Testis (tissue), 2 donors: ENCODE results near the gene LIMD2.

ENCODE experiments used
- POLR2A ChIP-seq: fragments of 450-650 bp; IDR thresholded peaks from one replicate; pipeline ENCODE4 v1.6.1; 2017; ENCODE audit warnings: antibody characterized with exemption, mild to moderate bottlenecking, moderate library complexity
- TF ChIP-seq, protein P1 (sequence below), 3 experiments: fragments of 450-650 bp in 2 of 3; fragments of 200-600 bp in 1 of 3; sonication (generic) in 1 of 3; IDR thresholded peaks; one replicate each; pipeline ENCODE4 v1.5.1; 2016 to 2019; ENCODE audit warnings: antibody characterized with exemption in 3 of 3, mild to moderate bottlenecking in 2 of 3, moderate library complexity in 1 of 3

DNA sequence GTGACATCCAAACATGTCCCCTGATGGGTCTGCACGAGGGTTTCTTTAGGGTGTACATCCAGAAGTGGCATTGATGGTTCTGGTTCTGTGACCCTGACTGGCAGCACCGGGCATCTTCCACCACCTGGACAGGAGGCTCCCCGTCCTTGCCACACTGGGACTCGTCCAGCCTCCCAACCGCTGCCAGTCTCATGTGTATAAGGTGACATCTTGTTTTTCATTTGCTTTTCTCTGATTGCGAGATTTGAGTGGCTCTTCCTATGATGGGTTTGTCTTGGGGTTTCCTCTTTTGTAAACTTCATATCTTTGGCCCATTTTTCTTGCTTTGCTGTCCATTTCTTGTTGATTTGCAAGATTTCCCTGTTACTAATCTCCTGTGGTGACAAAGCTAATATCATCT is 9.2 kb upstream of the LIMD2 start:
- no peak for TF ChIP-seq POLR2A
- TF ChIP-seq, protein P1, sequence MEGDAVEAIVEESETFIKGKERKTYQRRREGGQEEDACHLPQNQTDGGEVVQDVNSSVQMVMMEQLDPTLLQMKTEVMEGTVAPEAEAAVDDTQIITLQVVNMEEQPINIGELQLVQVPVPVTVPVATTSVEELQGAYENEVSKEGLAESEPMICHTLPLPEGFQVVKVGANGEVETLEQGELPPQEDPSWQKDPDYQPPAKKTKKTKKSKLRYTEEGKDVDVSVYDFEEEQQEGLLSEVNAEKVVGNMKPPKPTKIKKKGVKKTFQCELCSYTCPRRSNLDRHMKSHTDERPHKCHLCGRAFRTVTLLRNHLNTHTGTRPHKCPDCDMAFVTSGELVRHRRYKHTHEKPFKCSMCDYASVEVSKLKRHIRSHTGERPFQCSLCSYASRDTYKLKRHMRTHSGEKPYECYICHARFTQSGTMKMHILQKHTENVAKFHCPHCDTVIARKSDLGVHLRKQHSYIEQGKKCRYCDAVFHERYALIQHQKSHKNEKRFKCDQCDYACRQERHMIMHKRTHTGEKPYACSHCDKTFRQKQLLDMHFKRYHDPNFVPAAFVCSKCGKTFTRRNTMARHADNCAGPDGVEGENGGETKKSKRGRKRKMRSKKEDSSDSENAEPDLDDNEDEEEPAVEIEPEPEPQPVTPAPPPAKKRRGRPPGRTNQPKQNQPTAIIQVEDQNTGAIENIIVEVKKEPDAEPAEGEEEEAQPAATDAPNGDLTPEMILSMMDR (IDR thresholded peaks at IDR 0.05): no peak
